Endothelial cell of umbilical vein (primary cell): Measurements from ENCODE around the gene OSBPL8. TPM values are rescaled to one million over a fixed set of nuclear protein-coding genes. Genes with fewer than 3 reads are reported as not detected.

Experiments
- BruUV-seq: library from RNA; stranded (reverse); fragments of 400-500 nt; replicated peaks from 2 replicates; lab custom pipeline; 2021; lab: Mats Ljungman, UMichigan
- CTCF ChIA-PET: fragments of 300-600, 350-600 bp; sonication (Branson Sonifier 250); formaldehyde crosslinking; loops from one replicate; lab custom pipeline; 2021; ENCODE audit warnings: antibody characterized with exemption, inconsistent platforms; lab: Charles Lee
- POLR2A ChIA-PET: fragments of 300-600, 350-600 bp; sonication (Branson Sonifier 250); formaldehyde crosslinking; loops from one replicate; lab custom pipeline; 2021; ENCODE audit warnings: antibody characterized with exemption, inconsistent platforms; lab: Charles Lee
- DNase-seq: peaks from one replicate; pipeline ENCODE4 v3.0.0-alpha.2; 2011; ENCODE audit warnings: low read depth, low spot score
- FAIRE-seq: peaks from 2 replicates; lab custom pipeline; 2011; peaks lifted over from hg19 to GRCh38; lab: Jason Lieb, UNC
- H2AFZ ChIP-seq: 2 replicates; pipeline ENCODE4 v1.6.0; 2012; ENCODE audit warnings: low read depth, low read length, control low read depth, inconsistent platforms
- H3K27ac ChIP-seq: 2 replicates; pipeline ENCODE4 v1.5.1; 2011; ENCODE audit warnings: low read depth, mild to moderate bottlenecking, control low read depth, low read length, moderate library complexity; ENCODE audit not compliant: insufficient read depth
- H3K27me3 ChIP-seq, 2 experiments: 2 replicates each; pipeline versions ENCODE4 v1.6.0 to v1.6.1; 2011; ENCODE audit warnings: low read length in 2 of 2, mixed read lengths in 1 of 2; ENCODE audit not compliant: control insufficient read depth in 2 of 2, insufficient read depth in 2 of 2
- H3K36me3 ChIP-seq, 2 experiments: 2 replicates in 1 of 2; 3 replicates in 1 of 2; pipeline ENCODE4 v1.5.1; 2011; ENCODE audit warnings: low read length in 2 of 2, mild to moderate bottlenecking in 1 of 2, moderate library complexity in 1 of 2; ENCODE audit not compliant: control insufficient read depth in 2 of 2, insufficient read depth in 2 of 2; ENCODE audit errors: extremely low read depth in 1 of 2
- H3K4me1 ChIP-seq: 3 replicates; pipeline ENCODE4 v1.5.1; 2011; ENCODE audit warnings: mild to moderate bottlenecking, low read length; ENCODE audit not compliant: control insufficient read depth, insufficient read depth; ENCODE audit errors: extremely low read depth
- H3K4me2 ChIP-seq: 2 replicates; pipeline ENCODE4 v1.6.1; 2011; ENCODE audit warnings: low read length, control low read depth, mixed read lengths; ENCODE audit not compliant: insufficient read depth
- H3K4me3 ChIP-seq, 3 experiments: fragments of 200-600 bp in 1 of 3; sonication (generic), shearing (Covaris generic) in 1 of 3; replicated peaks in 1 of 3; 2 replicates each; pipeline ENCODE4 v1.5.1; 2011 to 2016; ENCODE audit warnings: control low read depth in 3 of 3, low read length in 3 of 3, mild to moderate bottlenecking in 2 of 3, inconsistent platforms in 1 of 3, low read depth in 1 of 3, moderate library complexity in 1 of 3; ENCODE audit not compliant: insufficient read depth in 1 of 3
- H3K79me2 ChIP-seq: 2 replicates; pipeline ENCODE4 v1.6.0; 2012; ENCODE audit warnings: low read length, inconsistent platforms; ENCODE audit not compliant: control insufficient read depth, insufficient read depth
- H3K9ac ChIP-seq: replicated peaks from 2 replicates; pipeline ENCODE3; 2011; ENCODE audit warnings: low read length, control low read depth; ENCODE audit not compliant: insufficient read depth; ENCODE audit errors: extremely low read depth
- H3K9me1 ChIP-seq: replicated peaks from 3 replicates; pipeline ENCODE4 v1.6.0; 2011; ENCODE audit warnings: mild to moderate bottlenecking, low read length; ENCODE audit not compliant: control insufficient read depth, insufficient read depth; ENCODE audit errors: extremely low read depth
- H3K9me3 ChIP-seq: replicated peaks from 2 replicates; pipeline ENCODE4 v1.5.1; 2012; ENCODE audit warnings: low read length, inconsistent platforms; ENCODE audit not compliant: control insufficient read depth, insufficient read depth
- H4K20me1 ChIP-seq: replicated peaks from 2 replicates; pipeline ENCODE3; 2011; ENCODE audit warnings: mild to moderate bottlenecking, low read length; ENCODE audit not compliant: control insufficient read depth, insufficient read depth; ENCODE audit errors: extremely low read depth
- EZH2 ChIP-seq: IDR thresholded peaks from 2 replicates; pipeline ENCODE4 v1.6.1; 2012; ENCODE audit warnings: borderline replicate concordance, low read depth, mild to moderate bottlenecking, moderate library complexity, low read length, inconsistent platforms; ENCODE audit not compliant: severe bottlenecking
- FOS ChIP-seq: IDR thresholded peaks from 2 replicates; pipeline ENCODE4 v1.6.1; 2011; ENCODE audit warnings: mild to moderate bottlenecking, low read length, moderate library complexity, borderline replicate concordance; ENCODE audit not compliant: insufficient read depth
- GATA2 ChIP-seq: IDR thresholded peaks from 2 replicates; pipeline ENCODE4 v1.7.0; 2011; ENCODE audit warnings: low read depth, mild to moderate bottlenecking, moderate library complexity, mixed read lengths, low read length; ENCODE audit not compliant: insufficient read length, insufficient read depth
- JUN ChIP-seq: IDR thresholded peaks from 2 replicates; pipeline ENCODE4 v1.6.1; 2011; ENCODE audit warnings: borderline replicate concordance, low read depth; ENCODE audit not compliant: insufficient read length, insufficient read depth
- MYC ChIP-seq: IDR thresholded peaks from one replicate; pipeline ENCODE4 v1.6.1; 2011; ENCODE audit warnings: mild to moderate bottlenecking, low read depth, low read length
- POLR2A ChIP-seq: IDR thresholded peaks from 2 replicates; pipeline ENCODE4 v1.6.1; 2012; ENCODE audit warnings: low read depth, mild to moderate bottlenecking, control low read depth, low read length
- POLR2AphosphoS5 ChIP-seq: IDR thresholded peaks from 2 replicates; pipeline ENCODE4 v1.6.1; 2012; ENCODE audit warnings: low read depth, mild to moderate bottlenecking, control low read depth, low read length, moderate library complexity; ENCODE audit not compliant: insufficient read depth
- dilution Hi-C: fragments of 300-500 bp; cut with MboI; formaldehyde crosslinking; loops from one replicate; pipeline ENCODE4 v1.15.0; 2019; ENCODE audit warnings: low sequenced_read_pairs; ENCODE audit not compliant: extremely low pct_ligation_motif_present
- intact Hi-C: fragments of 100-400 bp; cut with micrococcal nuclease; formaldehyde crosslinking; loops from one replicate; pipeline ENCODE4 v1.10.0; 2022
- polyA plus RNA-seq, 4 experiments: library from polyadenylated mRNA; depleted of rRNA in 3 of 4; stranded (reverse) in 3 of 4; unstranded in 1 of 4; fragments of >200 nt; gene quantifications; 2 replicates each; pipeline versions ENCODE4 v1.2.1 to v1.2.3, GENCODE V29; 2011 to 2012; ENCODE audit warnings: missing spikeins in 1 of 4
- total RNA-seq: library from RNA; stranded (reverse); gene quantifications from 2 replicates; pipeline ENCODE4 v1.2.3, GENCODE V29; 2021
- TF ChIP-seq, protein P1 (sequence below), 2 donors: IDR thresholded peaks; 1 replicate in 1 of 2; 2 replicates in 1 of 2; pipeline ENCODE4 v1.5.1; 2011; ENCODE audit warnings: low read length in 2 of 2, mild to moderate bottlenecking in 2 of 2, moderate library complexity in 2 of 2, control low read depth in 1 of 2, inconsistent platforms in 1 of 2, low read depth in 1 of 2; ENCODE audit not compliant: insufficient read depth in 1 of 2; ENCODE audit errors: extremely low read depth in 1 of 2
- TF ChIP-seq, protein P2 (sequence below): IDR thresholded peaks from 2 replicates; pipeline ENCODE4 v1.6.1; 2011; ENCODE audit not compliant: insufficient read depth, insufficient read length

Gene OSBPL8
- total and polyA plus RNA-seq, 2 donors (not counting 3 experiments of a cell fraction or from before 2014, with no cell fraction given) = 10.3 to 47.6 TPM

DNA sequence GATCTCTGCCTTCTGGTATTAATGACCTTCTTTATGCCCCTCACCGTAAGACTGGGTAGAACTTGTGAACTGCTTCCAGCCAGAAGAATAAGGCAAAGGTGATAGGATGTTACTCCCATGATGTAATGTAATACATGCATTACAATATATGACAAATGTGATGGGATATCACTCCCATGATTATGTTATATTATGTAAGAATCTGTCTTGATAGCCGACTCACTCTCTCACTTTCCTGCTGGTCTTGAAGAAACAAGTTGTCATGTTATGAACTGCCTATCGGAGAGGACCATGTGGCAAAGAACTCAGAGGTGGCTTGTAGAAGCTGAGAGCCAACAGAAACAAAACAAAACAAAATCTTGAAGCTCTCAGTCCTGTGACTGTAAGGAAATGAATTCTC is 30.6 kb upstream of the OSBPL8 start:
- H3K4me1 ChIP-seq = no peaks in the 10 kb centered on the region
- CTCF ChIA-PET = interaction anchor here (2.0 kb wide), 1 partner anchor 8 kb away, joined by 5 read pairs; no protein-coding TSS in a partner anchor
- no peak for DNase-seq
- dilution Hi-C loops = no loop called here
- H3K9me1 ChIP-seq = no peaks in the 10 kb centered on the region
- POLR2A ChIA-PET = no interaction called here
- TF ChIP-seq, protein P1, sequence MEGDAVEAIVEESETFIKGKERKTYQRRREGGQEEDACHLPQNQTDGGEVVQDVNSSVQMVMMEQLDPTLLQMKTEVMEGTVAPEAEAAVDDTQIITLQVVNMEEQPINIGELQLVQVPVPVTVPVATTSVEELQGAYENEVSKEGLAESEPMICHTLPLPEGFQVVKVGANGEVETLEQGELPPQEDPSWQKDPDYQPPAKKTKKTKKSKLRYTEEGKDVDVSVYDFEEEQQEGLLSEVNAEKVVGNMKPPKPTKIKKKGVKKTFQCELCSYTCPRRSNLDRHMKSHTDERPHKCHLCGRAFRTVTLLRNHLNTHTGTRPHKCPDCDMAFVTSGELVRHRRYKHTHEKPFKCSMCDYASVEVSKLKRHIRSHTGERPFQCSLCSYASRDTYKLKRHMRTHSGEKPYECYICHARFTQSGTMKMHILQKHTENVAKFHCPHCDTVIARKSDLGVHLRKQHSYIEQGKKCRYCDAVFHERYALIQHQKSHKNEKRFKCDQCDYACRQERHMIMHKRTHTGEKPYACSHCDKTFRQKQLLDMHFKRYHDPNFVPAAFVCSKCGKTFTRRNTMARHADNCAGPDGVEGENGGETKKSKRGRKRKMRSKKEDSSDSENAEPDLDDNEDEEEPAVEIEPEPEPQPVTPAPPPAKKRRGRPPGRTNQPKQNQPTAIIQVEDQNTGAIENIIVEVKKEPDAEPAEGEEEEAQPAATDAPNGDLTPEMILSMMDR (IDR thresholded peaks at IDR 0.05; ENCODE audit: extremely low read depth in 1 of 2, insufficient read depth in 1 of 2, low read depth in 1 of 2, low read length in 2 of 2) = no peak
- TF ChIP-seq POLR2A (no peak), EZH2 (no peak), FOS (no peak), JUN (no peak), POLR2AphosphoS5 (no peak), GATA2 (no peak), MYC (no peak)
- TF ChIP-seq, protein P2, sequence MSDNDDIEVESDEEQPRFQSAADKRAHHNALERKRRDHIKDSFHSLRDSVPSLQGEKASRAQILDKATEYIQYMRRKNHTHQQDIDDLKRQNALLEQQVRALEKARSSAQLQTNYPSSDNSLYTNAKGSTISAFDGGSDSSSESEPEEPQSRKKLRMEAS = no peak
- no peak for FAIRE-seq
- H3K27ac ChIP-seq = no peak overlapping the region
- no peak overlapping the region for H3K4me2 ChIP-seq
- H3K9me3 ChIP-seq = no peaks in the 10 kb centered on the region
- intact Hi-C loops = no loop called here
- no peaks in the 10 kb centered on the region for H3K27me3 ChIP-seq
- H3K79me2 ChIP-seq = no peaks in the 10 kb centered on the region
- H2AFZ ChIP-seq = no peak overlapping the region
- H4K20me1 ChIP-seq = no peaks in the 10 kb centered on the region
- H3K36me3 ChIP-seq = no peaks in the 10 kb centered on the region
- H3K9ac ChIP-seq = no peak overlapping the region
- no peak overlapping the region for H3K4me3 ChIP-seq
- no TSS peak for BruUV-seq
